Right atrium auricular region (tissue), 2 donors: ENCODE results near the gene MRS2. TPM values are rescaled to one million over a fixed set of nuclear protein-coding genes. Genes with fewer than 3 reads are reported as not detected.
"Not testable (repeated sequence)": the region's sequence is repeated elsewhere in the genome, so short reads cannot be mapped to it uniquely, and the experiment has no call there.

Experiments
- DNase-seq: peaks from one replicate; pipeline ENCODE4 v3.0.0-alpha.2; 2019; ENCODE audit warnings: low spot score
- H3K27ac ChIP-seq, 2 donors: fragments of 200-600 bp; sonication (generic); 1 replicate in 1 of 2; 2 replicates in 1 of 2; pipeline ENCODE4 v1.5.1; 2016 to 2019
- H3K27me3 ChIP-seq, 2 donors: fragments of 200-600 bp; sonication (generic); one replicate each; pipeline versions ENCODE4 v1.5.1 to v1.6.0; 2017 to 2019
- H3K36me3 ChIP-seq: fragments of 200-600 bp; sonication (generic); one replicate; pipeline ENCODE4 v1.5.1; 2016
- H3K4me1 ChIP-seq, 2 donors: fragments of 200-600 bp; sonication (generic); one replicate each; pipeline versions ENCODE4 v1.5.1 to v1.6.0; 2017 to 2019
- H3K4me3 ChIP-seq, 2 donors: fragments of 200-600 bp; sonication (generic); 1 replicate in 1 of 2; 2 replicates in 1 of 2; pipeline ENCODE4 v1.5.1; 2017 to 2019; ENCODE audit warnings: mild to moderate bottlenecking in 1 of 2, moderate library complexity in 1 of 2
- H3K9me3 ChIP-seq, 2 donors: fragments of 200-600 bp; sonication (generic); one replicate each; pipeline ENCODE4 v1.5.1; 2019
- CTCF ChIP-seq, 2 donors: fragments of 200-600 bp; sonication (generic); IDR thresholded peaks; one replicate each; pipeline ENCODE4 v1.5.1; 2019; ENCODE audit warnings: antibody characterized with exemption in 2 of 2
- total RNA-seq, 2 donors: library from RNA; depleted of rRNA; stranded (reverse); fragments of >200 nt; gene quantifications; one replicate each; pipeline ENCODE4 v1.1.0, GENCODE V29; 2016

The MRS2 gene
- total RNA-seq, 2 donors from 2014 or later, result 25.5 to 44.1 TPM

- no peak for DNase-seq
- H3K36me3 ChIP-seq, result peaks cover 54% of the 10 kb centered on the region
- H3K27ac ChIP-seq, result no peak overlapping the region
- H3K4me1 ChIP-seq, result peaks cover 0 to 12% of the 10 kb centered on the region in 2 donors
- H3K9me3 ChIP-seq, result no peaks in the 10 kb centered on the region
- no peak for TF ChIP-seq CTCF (IDR thresholded peaks at IDR 0.05)
- no peaks in the 10 kb centered on the region for H3K27me3 ChIP-seq
- no peak overlapping the region for H3K4me3 ChIP-seq
Measured at GRCh38 chr6:24408719-24409410, 6.1 kb downstream of the MRS2 start.

- Histone ChIP-seq H3K27ac (no peak overlapping the region), H3K4me3 (no peak overlapping the region), H3K4me1 (no peaks in the 10 kb centered on the region), H3K27me3 (no peaks in the 10 kb centered on the region), H3K36me3 (peaks cover 60% of the 10 kb centered on the region), H3K9me3 (no peaks in the 10 kb centered on the region)
- no peak for DNase-seq
- no peak for TF ChIP-seq CTCF (IDR thresholded peaks at IDR 0.05)
Measured at GRCh38 chr6:24410622-24411021, 7.9 kb downstream of the MRS2 start.

GRCh38 chr6:24412294-24412693, 9.6 kb downstream of the MRS2 start:
- no peak for TF ChIP-seq CTCF (IDR thresholded peaks at IDR 0.05)
- Histone ChIP-seq H3K27ac (no peak overlapping the region), H3K4me3 (no peak overlapping the region), H3K27me3 (no peaks in the 10 kb centered on the region), H3K36me3 (peaks cover 67% of the 10 kb centered on the region), H3K9me3 (no peaks in the 10 kb centered on the region), H3K4me1 (no peaks in the 10 kb centered on the region)
- no peak for DNase-seq

GRCh38 chr6:24414531-24414930, 11.8 kb downstream of the MRS2 start:
- not testable (repeated sequence) for H3K4me3 ChIP-seq, H3K9me3 ChIP-seq, H3K27ac ChIP-seq, H3K4me1 ChIP-seq, H3K27me3 ChIP-seq, DNase-seq
- H3K36me3 ChIP-seq, result peaks cover 82% of the 10 kb centered on the region

- Histone ChIP-seq H3K36me3 (peaks cover 82% of the 10 kb centered on the region), H3K4me1 (no peaks in the 10 kb centered on the region), H3K27ac (no peak overlapping the region), H3K27me3 (no peaks in the 10 kb centered on the region), H3K4me3 (no peak overlapping the region), H3K9me3 (no peaks in the 10 kb centered on the region)
- no peak for DNase-seq
- TF ChIP-seq CTCF (IDR thresholded peaks at IDR 0.05), result no peak
Measured at GRCh38 chr6:24415753-24416152, 13.0 kb downstream of the MRS2 start.

GRCh38 chr6:24419526-24419925, 16.8 kb downstream of the MRS2 start:
- Histone ChIP-seq H3K4me3 (no peak overlapping the region), H3K4me1 (no peaks in the 10 kb centered on the region), H3K36me3 (peaks cover 96% of the 10 kb centered on the region), H3K27me3 (no peaks in the 10 kb centered on the region), H3K27ac (no peak overlapping the region), H3K9me3 (no peaks in the 10 kb centered on the region)
- DNase-seq, result no peak
- no peak for TF ChIP-seq CTCF (IDR thresholded peaks at IDR 0.05)
